Astrocyte (in vitro differentiated cells and primary cell): ENCODE measurements around the gene NTM. TPM values are rescaled to one million over a fixed set of nuclear protein-coding genes. Genes with fewer than 3 reads are reported as not detected.

Source experiments
- DNase-seq: peaks from one replicate; pipeline ENCODE4 v3.0.0-alpha.2; 2010; ENCODE audit warnings: low read depth
- FAIRE-seq: peaks from 2 replicates; lab custom pipeline; 2011; peaks lifted over from hg19 to GRCh38; lab: Jason Lieb, UNC
- H2AFZ ChIP-seq: 2 replicates; pipeline ENCODE4 v1.6.0; 2012; ENCODE audit warnings: low read depth, low read length, inconsistent platforms
- H3K27ac ChIP-seq: 2 replicates; pipeline ENCODE4 v1.5.1; 2011; ENCODE audit warnings: low read depth, low read length, inconsistent platforms
- H3K27me3 ChIP-seq: 2 replicates; pipeline ENCODE4 v1.6.0; 2011; ENCODE audit warnings: low read length, inconsistent platforms; ENCODE audit not compliant: insufficient read depth
- H3K36me3 ChIP-seq: 2 replicates; pipeline ENCODE4 v1.5.1; 2011; ENCODE audit warnings: low read length, inconsistent platforms; ENCODE audit not compliant: insufficient read depth
- H3K4me1 ChIP-seq: 2 replicates; pipeline ENCODE4 v1.5.1; 2011; ENCODE audit warnings: low read length, inconsistent platforms; ENCODE audit not compliant: insufficient read depth
- H3K4me2 ChIP-seq: 2 replicates; pipeline ENCODE4 v1.6.0; 2012; ENCODE audit warnings: low read length, inconsistent platforms
- H3K4me3 ChIP-seq: 2 replicates; pipeline ENCODE4 v1.5.1; 2011; ENCODE audit warnings: low read depth, mild to moderate bottlenecking, low read length, inconsistent platforms; ENCODE audit not compliant: insufficient read depth
- H3K79me2 ChIP-seq: 2 replicates; pipeline ENCODE4 v1.6.0; 2012; ENCODE audit warnings: mild to moderate bottlenecking, low read length, inconsistent platforms; ENCODE audit not compliant: insufficient read depth
- H3K9ac ChIP-seq: 2 replicates; pipeline ENCODE4 v1.6.0; 2012; ENCODE audit warnings: mild to moderate bottlenecking, low read length, inconsistent platforms
- H3K9me3 ChIP-seq: 2 replicates; pipeline ENCODE4 v1.5.1; 2012; ENCODE audit warnings: low read depth, mild to moderate bottlenecking, low read length, inconsistent platforms; ENCODE audit not compliant: insufficient read depth
- H4K20me1 ChIP-seq: 2 replicates; pipeline ENCODE4 v1.6.0; 2012; ENCODE audit warnings: low read length, inconsistent platforms; ENCODE audit not compliant: insufficient read depth
- H3K27ac Mint-ChIP-seq: one replicate; pipeline ENCODE4 v1.8.0; 2021; ENCODE audit warnings: mild to moderate bottlenecking, mixed read lengths; ENCODE audit not compliant: unreplicated experiment
- H3K27me3 Mint-ChIP-seq: one replicate; pipeline ENCODE4 v1.8.0; 2021; ENCODE audit warnings: low read depth, mixed read lengths; ENCODE audit not compliant: unreplicated experiment
- H3K36me3 Mint-ChIP-seq: one replicate; pipeline ENCODE4 v1.8.0; 2021; ENCODE audit warnings: low read depth, mixed read lengths; ENCODE audit not compliant: unreplicated experiment
- H3K4me1 Mint-ChIP-seq: one replicate; pipeline ENCODE4 v1.8.0; 2021; ENCODE audit warnings: low read depth, mixed read lengths; ENCODE audit not compliant: unreplicated experiment
- H3K4me3 Mint-ChIP-seq: one replicate; pipeline ENCODE4 v1.8.0; 2021; ENCODE audit warnings: mild to moderate bottlenecking, moderate library complexity, mixed read lengths; ENCODE audit not compliant: unreplicated experiment
- H3K9me3 Mint-ChIP-seq: one replicate; pipeline ENCODE4 v1.8.0; 2021; ENCODE audit warnings: mild to moderate bottlenecking, mixed read lengths; ENCODE audit not compliant: unreplicated experiment
- EZH2 ChIP-seq: IDR thresholded peaks from 2 replicates; pipeline ENCODE4 v1.6.1; 2012; ENCODE audit warnings: mild to moderate bottlenecking, low read length, inconsistent platforms; ENCODE audit not compliant: insufficient read depth
- total RNA-seq: library from RNA; stranded (reverse); gene quantifications from 2 replicates; pipeline ENCODE4 v1.2.1, GENCODE V29; 2021
- TF ChIP-seq, protein P1 (sequence below): IDR thresholded peaks from 2 replicates; pipeline ENCODE4 v1.5.1; 2011; ENCODE audit warnings: low read depth, mild to moderate bottlenecking, inconsistent platforms, low read length, moderate library complexity; ENCODE audit not compliant: insufficient read depth

The NTM gene
- total RNA-seq, 1 donor from 2014 or later, result 98.2 TPM

DNA sequence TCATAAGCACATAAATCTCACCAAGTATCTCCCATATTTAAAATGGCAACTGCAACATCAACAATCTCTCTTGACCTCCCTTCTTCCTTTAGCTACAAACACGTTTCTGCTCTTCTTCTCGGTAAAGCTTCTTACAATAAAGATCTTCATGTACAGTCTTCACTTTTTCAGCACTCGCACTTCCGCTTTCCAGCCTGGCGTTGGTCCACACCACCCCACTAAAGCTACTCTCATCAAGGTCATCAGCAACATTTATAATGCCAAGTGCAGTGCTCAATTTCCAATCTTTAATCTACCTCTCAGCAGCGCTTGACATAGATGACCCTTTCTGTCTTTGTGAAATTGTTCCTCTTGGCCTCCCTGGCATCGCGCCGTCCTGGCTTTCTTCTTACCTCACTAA lies 33.6 kb downstream of the NTM start:
- no peak for TF ChIP-seq EZH2
- TF ChIP-seq, protein P1, sequence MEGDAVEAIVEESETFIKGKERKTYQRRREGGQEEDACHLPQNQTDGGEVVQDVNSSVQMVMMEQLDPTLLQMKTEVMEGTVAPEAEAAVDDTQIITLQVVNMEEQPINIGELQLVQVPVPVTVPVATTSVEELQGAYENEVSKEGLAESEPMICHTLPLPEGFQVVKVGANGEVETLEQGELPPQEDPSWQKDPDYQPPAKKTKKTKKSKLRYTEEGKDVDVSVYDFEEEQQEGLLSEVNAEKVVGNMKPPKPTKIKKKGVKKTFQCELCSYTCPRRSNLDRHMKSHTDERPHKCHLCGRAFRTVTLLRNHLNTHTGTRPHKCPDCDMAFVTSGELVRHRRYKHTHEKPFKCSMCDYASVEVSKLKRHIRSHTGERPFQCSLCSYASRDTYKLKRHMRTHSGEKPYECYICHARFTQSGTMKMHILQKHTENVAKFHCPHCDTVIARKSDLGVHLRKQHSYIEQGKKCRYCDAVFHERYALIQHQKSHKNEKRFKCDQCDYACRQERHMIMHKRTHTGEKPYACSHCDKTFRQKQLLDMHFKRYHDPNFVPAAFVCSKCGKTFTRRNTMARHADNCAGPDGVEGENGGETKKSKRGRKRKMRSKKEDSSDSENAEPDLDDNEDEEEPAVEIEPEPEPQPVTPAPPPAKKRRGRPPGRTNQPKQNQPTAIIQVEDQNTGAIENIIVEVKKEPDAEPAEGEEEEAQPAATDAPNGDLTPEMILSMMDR, result no peak
- Histone ChIP-seq H3K27me3 (peaks cover 23% of the 10 kb centered on the region), H3K4me1 (no peaks in the 10 kb centered on the region), H3K36me3 (no peaks in the 10 kb centered on the region), H3K9ac (no peak overlapping the region), H3K4me3 (no peak overlapping the region), H3K4me2 (no peak overlapping the region), H4K20me1 (no peaks in the 10 kb centered on the region), H2AFZ (no peak overlapping the region), H3K9me3 (no peaks in the 10 kb centered on the region), H3K79me2 (no peaks in the 10 kb centered on the region), H3K27ac (no peak overlapping the region)
- Mint-ChIP-seq H3K36me3 (no peaks in the 10 kb centered on the region), H3K4me3 (no peak overlapping the region), H3K27me3 (peaks cover 19% of the 10 kb centered on the region), H3K27ac (no peak overlapping the region), H3K4me1 (no peaks in the 10 kb centered on the region), H3K9me3 (no peaks in the 10 kb centered on the region)
- DNase-seq, result no peak
- FAIRE-seq, result no peak

DNA sequence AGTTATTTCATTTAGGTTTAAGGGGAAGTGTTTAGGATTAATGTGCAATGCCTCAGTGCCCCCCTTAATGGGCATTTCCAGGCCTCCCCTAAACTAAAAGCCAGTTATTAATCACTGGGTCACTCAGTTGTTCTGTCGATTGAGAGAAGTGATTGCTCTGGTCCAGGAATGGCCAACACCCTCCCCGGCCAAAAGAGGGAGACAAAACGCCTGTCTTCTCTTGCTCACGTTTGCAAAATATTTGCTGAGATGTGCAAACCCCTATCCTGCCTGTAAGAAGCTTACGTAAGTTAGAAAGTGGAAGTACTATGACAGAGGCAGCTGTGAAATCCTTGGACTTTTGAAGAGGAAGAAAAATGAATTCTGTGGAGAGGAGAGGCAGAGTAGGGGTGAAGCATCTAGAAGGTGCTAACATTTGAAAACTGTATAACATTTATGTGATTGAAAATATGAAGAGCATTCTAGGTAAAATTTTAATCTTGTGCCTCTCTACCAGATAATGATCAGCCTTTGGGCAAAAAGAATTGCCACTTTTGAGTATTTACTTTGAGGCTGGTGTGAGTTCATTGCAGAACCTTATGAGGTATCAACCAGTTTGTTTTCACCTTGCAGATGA lies 37.7 kb downstream of the NTM start:
- Histone ChIP-seq H3K79me2 (no peaks in the 10 kb centered on the region), H3K9me3 (no peaks in the 10 kb centered on the region), H3K9ac (no peak overlapping the region), H3K27ac (no peak overlapping the region), H2AFZ (no peak overlapping the region), H3K36me3 (no peaks in the 10 kb centered on the region), H4K20me1 (no peaks in the 10 kb centered on the region), H3K4me2 (no peak overlapping the region), H3K4me3 (no peak overlapping the region), H3K27me3 (peaks cover 11% of the 10 kb centered on the region), H3K4me1 (no peaks in the 10 kb centered on the region)
- Mint-ChIP-seq H3K9me3 (no peaks in the 10 kb centered on the region), H3K36me3 (no peaks in the 10 kb centered on the region), H3K27me3 (peaks cover 4% of the 10 kb centered on the region), H3K4me3 (no peak overlapping the region), H3K4me1 (no peaks in the 10 kb centered on the region), H3K27ac (no peak overlapping the region)
- FAIRE-seq (no peak), DNase-seq (peak; percentile 4)
- TF ChIP-seq EZH2, result no peak
- TF ChIP-seq, protein P1, result peak; percentile 58

DNA sequence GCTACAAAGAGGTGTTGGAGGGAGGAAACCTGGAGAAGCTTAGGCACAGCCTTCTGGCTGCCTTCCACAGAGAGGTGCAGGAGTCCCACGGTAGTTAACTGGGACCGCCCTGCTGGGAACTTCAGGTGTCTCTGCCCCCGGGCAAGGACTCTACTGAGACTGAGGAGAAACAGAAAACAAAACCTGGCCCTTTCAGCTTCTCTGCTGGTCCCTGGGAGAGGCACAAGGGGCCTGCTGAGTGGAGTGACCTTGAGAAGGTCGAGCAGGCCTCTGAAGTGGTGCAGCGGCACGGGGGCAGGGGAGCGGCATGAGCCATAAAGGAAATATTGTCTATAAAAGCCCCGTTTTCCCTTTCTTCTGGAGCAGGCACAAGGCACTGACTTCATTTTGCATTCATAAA lies 38.9 kb downstream of the NTM start:
- Histone ChIP-seq H3K4me2 (no peak overlapping the region), H4K20me1 (no peaks in the 10 kb centered on the region), H3K9ac (no peak overlapping the region), H3K27ac (no peak overlapping the region), H3K9me3 (no peaks in the 10 kb centered on the region), H3K27me3 (peaks cover 11% of the 10 kb centered on the region), H3K79me2 (no peaks in the 10 kb centered on the region), H3K4me1 (no peaks in the 10 kb centered on the region), H3K36me3 (no peaks in the 10 kb centered on the region), H3K4me3 (no peak overlapping the region), H2AFZ (no peak overlapping the region)
- Mint-ChIP-seq H3K27me3 (peaks cover 13% of the 10 kb centered on the region), H3K4me3 (no peak overlapping the region), H3K9me3 (peaks cover 4% of the 10 kb centered on the region), H3K36me3 (peaks cover 3% of the 10 kb centered on the region), H3K27ac (no peak overlapping the region), H3K4me1 (no peaks in the 10 kb centered on the region)
- no peak for FAIRE-seq
- no peak for DNase-seq
- no peak for TF ChIP-seq EZH2
- TF ChIP-seq, protein P1, result no peak
